SK-N-MC (cell line): ENCODE data around the gene GPR157.

Experiments
- DNase-seq: peaks from one replicate; pipeline ENCODE4 v3.0.0-alpha.2; 2011; ENCODE audit warnings: low read depth, low spot score
- H3K27ac ChIP-seq: fragments of 200-600 bp; sonication (generic); 2 replicates; pipeline ENCODE4 v1.5.1; 2016; ENCODE audit warnings: mixed run types
- H3K36me3 ChIP-seq: fragments of 200-600 bp; sonication (generic); 2 replicates; pipeline ENCODE4 v1.6.1; 2017; ENCODE audit warnings: antibody characterized with exemption, low read length, mixed read lengths; ENCODE audit not compliant: insufficient read depth
- H3K4me3 ChIP-seq: fragments of 200-600 bp; sonication (generic); 2 replicates; pipeline ENCODE4 v1.5.1; 2016
- H3K9ac ChIP-seq: fragments of 200-600 bp; sonication (generic); 2 replicates; pipeline ENCODE4 v1.8.0; 2017; ENCODE audit warnings: mixed run types, mixed read lengths; ENCODE audit not compliant: insufficient read length
- H3K9me3 ChIP-seq: fragments of 200-600 bp; sonication (generic); 2 replicates; pipeline ENCODE4 v1.6.1; 2017; ENCODE audit warnings: low read depth, mild to moderate bottlenecking, antibody characterized with exemption, low read length, moderate library complexity, mixed read lengths
- EZH2 ChIP-seq: fragments of 200-600 bp; sonication (generic); IDR thresholded peaks from one replicate; pipeline ENCODE4 v1.6.1; 2017; ENCODE audit warnings: antibody characterized with exemption
- FOXP2 ChIP-seq: optimal IDR thresholded peaks from 2 replicates; pipeline ENCODE3; 2011; ENCODE audit warnings: mild to moderate bottlenecking, moderate library complexity; ENCODE audit not compliant: insufficient read depth; ENCODE audit errors: extremely low read length, control extremely low read depth
- POLR2AphosphoS5 ChIP-seq: IDR thresholded peaks from 2 replicates; pipeline ENCODE4 v1.6.1; 2012; ENCODE audit warnings: mild to moderate bottlenecking, low read depth, low read length, borderline replicate concordance

The GPR157 gene

GRCh38 chr1:9088807-9089206, 40.1 kb downstream of the GPR157 start:
- no peak for DNase-seq

GRCh38 chr1:9087411-9088125, 41.3 kb downstream of the GPR157 start:
- H3K36me3 ChIP-seq: no peaks in the 10 kb centered on the region
- no peak overlapping the region for H3K9ac ChIP-seq
- no peak overlapping the region for H3K27ac ChIP-seq
- TF ChIP-seq FOXP2: no peak
- TF ChIP-seq EZH2: no peak
- no peak for TF ChIP-seq POLR2AphosphoS5
- no peak for DNase-seq
- H3K4me3 ChIP-seq: no peak overlapping the region
- H3K9me3 ChIP-seq: no peaks in the 10 kb centered on the region

More at GRCh38 chr1:9088807-9089206, 40.1 kb downstream of the GPR157 start:
- no peak overlapping the region for H3K27ac ChIP-seq
- H3K9me3 ChIP-seq: no peaks in the 10 kb centered on the region
- H3K36me3 ChIP-seq: no peaks in the 10 kb centered on the region
- no peak overlapping the region for H3K4me3 ChIP-seq
- TF ChIP-seq POLR2AphosphoS5 (no peak), EZH2 (no peak), FOXP2 (no peak)
- no peak overlapping the region for H3K9ac ChIP-seq

- no peaks in the 10 kb centered on the region for H3K36me3 ChIP-seq
- H3K27ac ChIP-seq: no peak overlapping the region
- no peak for DNase-seq
- H3K9ac ChIP-seq: no peak overlapping the region
- TF ChIP-seq EZH2 (no peak), POLR2AphosphoS5 (no peak), FOXP2 (no peak)
- no peak overlapping the region for H3K4me3 ChIP-seq
- no peaks in the 10 kb centered on the region for H3K9me3 ChIP-seq
Observed at GRCh38 chr1:9086796-9087195, 42.1 kb downstream of the GPR157 start.

- Histone ChIP-seq H3K4me3 (no peak overlapping the region), H3K27ac (no peak overlapping the region), H3K9me3 (no peaks in the 10 kb centered on the region), H3K9ac (no peak overlapping the region), H3K36me3 (no peaks in the 10 kb centered on the region)
- TF ChIP-seq POLR2AphosphoS5 (no peak), FOXP2 (no peak), EZH2 (no peak)
- DNase-seq: no peak
Observed at GRCh38 chr1:9086045-9086444, 42.9 kb downstream of the GPR157 start.

GRCh38 chr1:9085306-9085940, 43.5 kb downstream of the GPR157 start:
- H3K4me3 ChIP-seq: no peak overlapping the region
- H3K9me3 ChIP-seq: no peaks in the 10 kb centered on the region
- H3K36me3 ChIP-seq: no peaks in the 10 kb centered on the region
- TF ChIP-seq POLR2AphosphoS5: no peak
- no peak for TF ChIP-seq EZH2
- no peak for TF ChIP-seq FOXP2
- H3K27ac ChIP-seq: no peak overlapping the region
- DNase-seq: no peak
- H3K9ac ChIP-seq: no peak overlapping the region

GRCh38 chr1:9084906-9085305, 44.0 kb downstream of the GPR157 start:
- H3K36me3 ChIP-seq: no peaks in the 10 kb centered on the region
- no peak overlapping the region for H3K9ac ChIP-seq
- no peak overlapping the region for H3K27ac ChIP-seq
- H3K9me3 ChIP-seq: no peaks in the 10 kb centered on the region
- H3K4me3 ChIP-seq: no peak overlapping the region
- TF ChIP-seq POLR2AphosphoS5: no peak
- TF ChIP-seq EZH2: no peak
- no peak for TF ChIP-seq FOXP2
- no peak for DNase-seq

- DNase-seq: no peak
- TF ChIP-seq EZH2 (no peak), FOXP2 (no peak), POLR2AphosphoS5 (no peak)
- Histone ChIP-seq H3K27ac (no peak overlapping the region), H3K9ac (no peak overlapping the region), H3K36me3 (no peaks in the 10 kb centered on the region), H3K4me3 (no peak overlapping the region), H3K9me3 (no peaks in the 10 kb centered on the region)
Observed at GRCh38 chr1:9081473-9081872, 47.4 kb downstream of the GPR157 start.

GRCh38 chr1:9080705-9081291, 48.1 kb downstream of the GPR157 start:
- Histone ChIP-seq H3K36me3 (no peaks in the 10 kb centered on the region), H3K9ac (no peak overlapping the region), H3K9me3 (no peaks in the 10 kb centered on the region), H3K27ac (no peak overlapping the region), H3K4me3 (no peak overlapping the region)
- DNase-seq: no peak
- TF ChIP-seq EZH2 (no peak), FOXP2 (no peak), POLR2AphosphoS5 (no peak)
